IMR-90 (cell line): ENCODE measurements around the gene GPC6. TPM values are rescaled to one million over a fixed set of nuclear protein-coding genes. Genes with fewer than 3 reads are reported as not detected.

Source experiments
- ATAC-seq: fragments of 200-7000 bp; cut with Tn5 transposase; 2 replicates; pipeline ENCODE4 v1.9.1; 2020; ENCODE audit warnings: low read depth, mild to moderate bottlenecking, moderate library complexity
- BruUV-seq: library from RNA; stranded (reverse); fragments of 400-500 nt; replicated peaks from 2 replicates; lab custom pipeline; 2021; lab: Mats Ljungman, UMichigan
- CTCF ChIA-PET: fragments of 300-600 bp; formaldehyde crosslinking; extraction: SDS; loops from one replicate; lab custom pipeline; 2021; ENCODE audit warnings: antibody characterized with exemption; lab: Yijun Ruan, JAX
- POLR2A ChIA-PET: fragments of 300-600 bp; sonication (Branson Sonifier 250); formaldehyde crosslinking; loops from one replicate; lab custom pipeline; 2022; ENCODE audit warnings: antibody characterized with exemption; ENCODE audit not compliant: unreplicated experiment; lab: Charles Lee
- DNase-seq: peaks from one replicate; pipeline ENCODE4 v3.0.0; 2013
- H2AFZ ChIP-seq: replicated peaks from 2 replicates; pipeline ENCODE3; 2013; ENCODE audit warnings: low read length, mild to moderate bottlenecking; ENCODE audit not compliant: poor library complexity
- H2AK5ac ChIP-seq: 2 replicates; pipeline ENCODE4 v1.6.1; 2013; ENCODE audit warnings: low read depth, low read length, inconsistent platforms
- H2AK9ac ChIP-seq: replicated peaks from 2 replicates; pipeline ENCODE3; 2013; ENCODE audit warnings: mild to moderate bottlenecking, low read depth, low read length, moderate library complexity; ENCODE audit not compliant: poor library complexity
- H2BK120ac ChIP-seq: 2 replicates; pipeline ENCODE4 v1.6.1; 2013; ENCODE audit warnings: low read depth, low read length, inconsistent platforms
- H2BK15ac ChIP-seq: 3 replicates; pipeline ENCODE4 v1.6.1; 2013; ENCODE audit warnings: low read depth, low read length, inconsistent platforms
- H2BK20ac ChIP-seq: 2 replicates; pipeline ENCODE4 v1.6.1; 2013; ENCODE audit warnings: low read depth, mild to moderate bottlenecking, inconsistent platforms, low read length, moderate library complexity
- H2BK5ac ChIP-seq: 2 replicates; pipeline ENCODE4 v1.6.1; 2013; ENCODE audit warnings: mild to moderate bottlenecking, low read depth, low read length, inconsistent platforms; ENCODE audit not compliant: poor library complexity, severe bottlenecking
- H3K14ac ChIP-seq: replicated peaks from 2 replicates; pipeline ENCODE4 v1.6.1; 2013; ENCODE audit warnings: low read depth, low read length, inconsistent platforms
- H3K18ac ChIP-seq: 2 replicates; pipeline ENCODE4 v1.6.1; 2013; ENCODE audit warnings: low read depth, low read length, control low read depth
- H3K23ac ChIP-seq: 2 replicates; pipeline ENCODE4 v1.6.1; 2013; ENCODE audit warnings: low read depth, low read length, inconsistent platforms
- H3K27ac ChIP-seq: 2 replicates; pipeline ENCODE4 v1.5.1; 2013; ENCODE audit warnings: mild to moderate bottlenecking, control low read depth, low read length; ENCODE audit not compliant: insufficient read depth
- H3K27me3 ChIP-seq: 2 replicates; pipeline ENCODE4 v1.6.1; 2013; ENCODE audit warnings: low read length; ENCODE audit not compliant: control insufficient read depth, insufficient read depth
- H3K36me3 ChIP-seq: 2 replicates; pipeline ENCODE4 v1.6.1; 2013; ENCODE audit warnings: low read length, mixed read lengths; ENCODE audit not compliant: control insufficient read depth, insufficient read depth
- H3K4ac ChIP-seq: 2 replicates; pipeline ENCODE4 v1.6.1; 2013; ENCODE audit warnings: low read depth, low read length, inconsistent platforms
- H3K4me1 ChIP-seq: 2 replicates; pipeline ENCODE4 v1.6.1; 2013; ENCODE audit warnings: low read length, mixed read lengths; ENCODE audit not compliant: control insufficient read depth, insufficient read depth
- H3K4me2 ChIP-seq: 2 replicates; pipeline ENCODE4 v1.6.1; 2013; ENCODE audit warnings: low read depth, mild to moderate bottlenecking, control low read depth, low read length, moderate library complexity
- H3K4me3 ChIP-seq: 2 replicates; pipeline ENCODE4 v1.5.1; 2013; ENCODE audit warnings: low read depth, mild to moderate bottlenecking, control low read depth, low read length, moderate library complexity; ENCODE audit not compliant: insufficient read depth
- H3K56ac ChIP-seq: 2 replicates; pipeline ENCODE4 v1.6.1; 2013; ENCODE audit warnings: low read length, inconsistent platforms; ENCODE audit not compliant: insufficient read depth; ENCODE audit errors: extremely low read depth
- H3K79me1 ChIP-seq, 2 experiments: 2 replicates each; pipeline ENCODE4 v1.6.1; 2013; ENCODE audit warnings: low read length in 2 of 2, inconsistent platforms in 1 of 2, low read depth in 1 of 2
- H3K9ac ChIP-seq: 2 replicates; pipeline ENCODE4 v1.6.1; 2013; ENCODE audit warnings: low read depth, low read length, control low read depth
- H3K9me1 ChIP-seq: 2 replicates; pipeline ENCODE4 v1.6.1; 2013; ENCODE audit warnings: low read length, inconsistent platforms; ENCODE audit not compliant: insufficient read depth
- H3K9me3 ChIP-seq: 2 replicates; pipeline ENCODE4 v1.6.1; 2013; ENCODE audit warnings: low read length; ENCODE audit not compliant: control insufficient read depth, insufficient read depth
- H4K20me1 ChIP-seq: 2 replicates; pipeline ENCODE4 v1.6.1; 2013; ENCODE audit warnings: low read length, inconsistent platforms; ENCODE audit not compliant: insufficient read depth
- H4K5ac ChIP-seq: 2 replicates; pipeline ENCODE4 v1.6.1; 2013; ENCODE audit warnings: mild to moderate bottlenecking, low read depth, low read length, control low read depth
- H4K8ac ChIP-seq, 2 experiments: 2 replicates each; pipeline ENCODE4 v1.6.1; 2013; ENCODE audit warnings: low read depth in 2 of 2, low read length in 2 of 2, control low read depth in 1 of 2, inconsistent platforms in 1 of 2
- H4K91ac ChIP-seq: 2 replicates; pipeline ENCODE4 v1.6.1; 2013; ENCODE audit warnings: low read depth, low read length, inconsistent platforms; ENCODE audit not compliant: insufficient read depth
- BHLHE40 ChIP-seq: fragments of 150-350 bp; IDR thresholded peaks from 2 replicates; pipeline ENCODE4 v1.6.1; 2016; ENCODE audit warnings: mild to moderate bottlenecking, low read depth, low read length
- CEBPB ChIP-seq: IDR thresholded peaks from 2 replicates; pipeline ENCODE4 v1.6.1; 2012; ENCODE audit warnings: low read depth, low read length, improper control_type of control experiment
- MAFK ChIP-seq: IDR thresholded peaks from 2 replicates; pipeline ENCODE4 v1.6.1; 2012; ENCODE audit warnings: low read depth, low read length, improper control_type of control experiment
- NFE2L2 ChIP-seq: fragments of 150-350 bp; IDR thresholded peaks from 2 replicates; pipeline ENCODE4 v1.6.1; 2016; ENCODE audit warnings: low read depth, mild to moderate bottlenecking, low read length
- RCOR1 ChIP-seq: IDR thresholded peaks from 2 replicates; pipeline ENCODE4 v1.6.1; 2012; ENCODE audit warnings: mild to moderate bottlenecking, low read length, improper control_type of control experiment; ENCODE audit not compliant: insufficient replicate concordance
- WGBS, 2 experiments: methylation state at CpG; one replicate each; pipeline versions ENCODE4 v1.1.5 to v1.1.7; 2013; ENCODE audit warnings: missing lambda C conversion rate in 2 of 2; ENCODE audit not compliant: insufficient read length in 1 of 2; ENCODE audit errors: extremely low coverage in 2 of 2; 5-methylcytosine and 5-hydroxymethylcytosine counted together
- dilution Hi-C: fragments of 300-500 bp; cut with HindIII; formaldehyde crosslinking; loops from one replicate; pipeline ENCODE4 v1.14.3; 2018; ENCODE audit warnings: low sequenced_read_pairs; ENCODE audit not compliant: unreplicated experiment
- in situ Hi-C: fragments of 300-500 bp; cut with MboI; formaldehyde crosslinking; loops from 3 replicates; pipeline ENCODE4 v1.14.3; 2019; ENCODE audit warnings: low sequenced_read_pairs, inconsistent platforms, mixed read lengths
- intact Hi-C: fragments of 100-400 bp; cut with micrococcal nuclease; formaldehyde crosslinking; loops from 2 replicates; pipeline ENCODE4 v1.10.0; 2022
- polyA plus RNA-seq, 3 experiments: library from polyadenylated mRNA; depleted of rRNA; stranded (reverse); fragments of >200 nt; gene quantifications; 2 replicates each; pipeline ENCODE4 v1.2.3, GENCODE V29; 2012; ENCODE audit warnings: low replicate concordance in 1 of 3
- total RNA-seq: library from RNA; depleted of rRNA; stranded (reverse); fragments of >200 nt; gene quantifications from 2 replicates; pipeline ENCODE4 v1.2.3, GENCODE V29; 2012

The GPC6 gene
- total and polyA plus RNA-seq, 2 of the 4 experiments (the other 2 are of a cell fraction), result 14.9 to 39.4 TPM

- dilution Hi-C loops, result no loop called here
- CTCF ChIA-PET, result no interaction called here
Observed at GRCh38 chr13:93266681-93267080, 40.1 kb downstream of the GPC6 start.

More at GRCh38 chr13:93266681-93267080, 40.1 kb downstream of the GPC6 start:
- Histone ChIP-seq H3K56ac (no peak overlapping the region), H2BK20ac (no peak overlapping the region), H4K8ac (no peak overlapping the region), H3K4me3 (no peak overlapping the region), H2AK5ac (no peak overlapping the region), H3K23ac (no peak overlapping the region), H2AFZ (no peak overlapping the region), H3K36me3 (no peaks in the 10 kb centered on the region), H4K5ac (no peak overlapping the region), H3K14ac (no peak overlapping the region), H4K91ac (no peak overlapping the region), H3K18ac (no peak overlapping the region), H2BK120ac (no peak overlapping the region), H2BK15ac (no peak overlapping the region), H3K27ac (no peak overlapping the region), H3K9ac (no peak overlapping the region), H3K27me3 (no peaks in the 10 kb centered on the region), H3K4me1 (peaks cover 11% of the 10 kb centered on the region), H2AK9ac (no peak overlapping the region), H4K20me1 (no peaks in the 10 kb centered on the region), H2BK5ac (no peak overlapping the region), H3K4me2 (no peak overlapping the region), H3K4ac (no peak overlapping the region), H3K9me1 (no peaks in the 10 kb centered on the region; the same call in 1 of the 2 replicates), H3K9me3 (no peaks in the 10 kb centered on the region), H3K79me1 (no peaks in the 10 kb centered on the region; a peak in 2 of 4 replicates)
- intact Hi-C loops, result no loop called here
- no peak for ATAC-seq
- BruUV-seq, result no TSS peak
- WGBS, 2 experiments, result no CpG with 5 or more reads among the region's 1 CpG
- no peak for DNase-seq
- in situ Hi-C loops, result no loop called here
- POLR2A ChIA-PET, result no interaction called here
- TF ChIP-seq CEBPB (no peak), NFE2L2 (no peak), RCOR1 (no peak), BHLHE40 (no peak), MAFK (no peak)
